HCT116 (cell line): ENCODE results near the gene SLC30A4. TPM values are rescaled to one million over a fixed set of nuclear protein-coding genes. Genes with fewer than 3 reads are reported as not detected.

ENCODE experiments used
- ATAC-seq: fragments of 200-7000 bp; cut with Tn5 transposase; 2 replicates; pipeline ENCODE4 v1.9.1; 2020; ENCODE audit warnings: mild to moderate bottlenecking, moderate library complexity
- BruUV-seq: library from RNA; stranded (reverse); fragments of 400-500 nt; replicated peaks from 2 replicates; lab custom pipeline; 2021; lab: Mats Ljungman, UMichigan
- CTCF ChIA-PET: fragments of 300-600 bp; sonication (Branson Sonifier 250); formaldehyde crosslinking; loops from one replicate; lab custom pipeline; 2021; ENCODE audit warnings: antibody characterized with exemption; lab: Charles Lee
- POLR2A ChIA-PET: fragments of 300-600, 350-600 bp; sonication (Branson Sonifier 250); formaldehyde crosslinking; loops from one replicate; lab custom pipeline; 2021; ENCODE audit warnings: antibody characterized with exemption; lab: Charles Lee
- RAD21 ChIA-PET, 2 experiments: fragments of 300-600 bp; sonication (Branson Sonifier 250); formaldehyde crosslinking; loops; one replicate each; lab custom pipeline; 2023; ENCODE audit warnings: low total read pairs in 2 of 2; ENCODE audit not compliant: uncharacterized antibody in 2 of 2, unreplicated experiment in 2 of 2, low non-redundant PET in 1 of 2; lab: Charles Lee
- DNase-seq: peaks from one replicate; pipeline ENCODE4 v3.0.0-alpha.2; 2010; ENCODE audit warnings: low read depth, low spot score
- H2AFZ ChIP-seq: fragments of 200-600 bp; shearing (Covaris generic), sonication (generic); 2 replicates; pipeline ENCODE4 v1.6.1; 2017; ENCODE audit warnings: low read depth, mixed run types, mixed read lengths, antibody characterized with exemption, low read length; ENCODE audit not compliant: poor library complexity, severe bottlenecking
- H3K27ac ChIP-seq: 2 replicates; pipeline ENCODE4 v1.5.1; 2012; ENCODE audit warnings: low read depth, low read length
- H3K27me3 ChIP-seq: fragments of 200-600 bp; sonication (generic); 2 replicates; pipeline ENCODE4 v1.6.1; 2016; ENCODE audit warnings: mixed run types, low read length, mixed read lengths; ENCODE audit not compliant: insufficient read depth
- H3K36me3 ChIP-seq, 2 experiments: fragments of 200-500 bp in 1 of 2; fragments of 200-600 bp in 1 of 2; sonication (Bioruptor generic) in 1 of 2; sonication (generic) in 1 of 2; 2 replicates each; pipeline versions ENCODE4 v1.5.1 to v1.6.1; 2014 to 2016; ENCODE audit warnings: low read length in 2 of 2, inconsistent platforms in 1 of 2, mixed read lengths in 1 of 2, mixed run types in 1 of 2; ENCODE audit not compliant: insufficient read depth in 2 of 2, control insufficient read depth in 1 of 2
- H3K4me1 ChIP-seq, 2 experiments: fragments of 200-600 bp in 1 of 2; sonication (generic) in 1 of 2; 2 replicates each; pipeline versions ENCODE4 v1.5.1 to v1.6.1; 2012 to 2017; ENCODE audit warnings: low read length in 2 of 2, inconsistent platforms in 1 of 2, mild to moderate bottlenecking in 1 of 2, mixed read lengths in 1 of 2, mixed run types in 1 of 2, moderate library complexity in 1 of 2; ENCODE audit not compliant: insufficient read depth in 2 of 2, control insufficient read depth in 1 of 2
- H3K4me2 ChIP-seq: fragments of 200-600 bp; sonication (generic); 2 replicates; pipeline ENCODE4 v1.6.1; 2017; ENCODE audit warnings: mixed run types, low read length, mixed read lengths
- H3K4me3 ChIP-seq, 2 experiments: fragments of 200-600 bp in 1 of 2; sonication (generic) in 1 of 2; replicated peaks in 1 of 2; 2 replicates each; pipeline ENCODE4 v1.5.1; 2011 to 2016; ENCODE audit warnings: low read length in 2 of 2, control low read depth in 1 of 2, low read depth in 1 of 2, mild to moderate bottlenecking in 1 of 2, mixed read lengths in 1 of 2, mixed run types in 1 of 2
- H3K79me2 ChIP-seq: fragments of 200-600 bp; sonication (generic); 2 replicates; pipeline ENCODE4 v1.6.1; 2017; ENCODE audit warnings: mild to moderate bottlenecking, mixed run types, low read length, moderate library complexity, mixed read lengths; ENCODE audit not compliant: insufficient read depth
- H3K9ac ChIP-seq: fragments of 200-600 bp; sonication (generic); 2 replicates; pipeline ENCODE4 v1.6.1; 2016; ENCODE audit warnings: low read length, mixed read lengths
- H3K9me2 ChIP-seq: fragments of 200-600 bp; sonication (generic), shearing (Covaris generic); 2 replicates; pipeline ENCODE4 v1.6.1; 2017; ENCODE audit warnings: mixed run types, mild to moderate bottlenecking, moderate library complexity; ENCODE audit not compliant: insufficient read depth
- H3K9me3 ChIP-seq, 2 experiments: fragments of 200-500 bp in 1 of 2; fragments of 200-600 bp in 1 of 2; sonication (Bioruptor generic) in 1 of 2; sonication (generic) in 1 of 2; 2 replicates each; pipeline ENCODE4 v1.6.1; 2014 to 2017; ENCODE audit warnings: low read length in 2 of 2, mixed read lengths in 2 of 2, inconsistent platforms in 1 of 2, low read depth in 1 of 2, mild to moderate bottlenecking in 1 of 2, mixed run types in 1 of 2, moderate library complexity in 1 of 2; ENCODE audit not compliant: control insufficient read depth in 1 of 2, insufficient read depth in 1 of 2
- H4K20me1 ChIP-seq: fragments of 200-600 bp; sonication (generic), shearing (Covaris generic); 2 replicates; pipeline ENCODE4 v1.6.1; 2017; ENCODE audit warnings: mixed run types, mild to moderate bottlenecking, moderate library complexity; ENCODE audit not compliant: insufficient read depth
- EZH2 ChIP-seq: fragments of 200-600 bp; sonication (generic); IDR thresholded peaks from 2 replicates; pipeline ENCODE4 v1.6.1; 2017; ENCODE audit warnings: antibody characterized with exemption, mixed run types
- POLR2AphosphoS5 ChIP-seq: IDR thresholded peaks from 2 replicates; pipeline ENCODE4 v1.6.1; 2011; ENCODE audit warnings: mild to moderate bottlenecking, low read depth, low read length, moderate library complexity
- SP1 ChIP-seq: IDR thresholded peaks from 2 replicates; pipeline ENCODE4 v1.6.1; 2012; ENCODE audit warnings: low read depth
- TCF7L2 ChIP-seq: IDR thresholded peaks from 2 replicates; pipeline ENCODE4 v1.7.0; 2011; ENCODE audit warnings: borderline replicate concordance, inconsistent platforms; ENCODE audit not compliant: insufficient read depth, insufficient read length; ENCODE audit errors: extremely low read depth
- ZFX ChIP-seq: fragments of 450-650 bp; IDR thresholded peaks from 2 replicates; pipeline ENCODE4 v1.6.1; 2017
- intact Hi-C: fragments of 100-400 bp; cut with micrococcal nuclease; formaldehyde crosslinking; loops from 2 replicates; pipeline ENCODE4 v1.10.0; 2022
- total RNA-seq: library from RNA; stranded (reverse); gene quantifications from one replicate; pipeline ENCODE4 v1.2.1, GENCODE V29; 2021; ENCODE audit not compliant: unreplicated experiment

The SLC30A4 gene
- total RNA-seq, 1 experiment from 2014 or later = 2.7 TPM

GRCh38 chr15:45456212-45457106, 66.1 kb downstream of the SLC30A4 start (continued):
- TF ChIP-seq POLR2AphosphoS5 (0 out of 2 replicates have a peak, but pooled peaks have one; percentile 19), ZFX (no peak), SP1 (peak; percentile 79)

- BruUV-seq = no TSS peak
- peak overlapping the region; percentile 50 for H3K9ac ChIP-seq
- no peaks in the 10 kb centered on the region for H3K9me2 ChIP-seq
- no peaks in the 10 kb centered on the region; a peak in 1 of 4 replicates for H3K9me3 ChIP-seq
- no peaks in the 10 kb centered on the region for H3K36me3 ChIP-seq
- peak overlapping the region; percentile 80 for H3K4me2 ChIP-seq
- H4K20me1 ChIP-seq = no peaks in the 10 kb centered on the region
- DNase-seq (peak; percentile 73), ATAC-seq (peak; percentile 68)
- POLR2A ChIA-PET = no interaction called here
- RAD21 ChIA-PET = interaction anchor here in 1 of 2 experiments (0.6 kb wide), 1 partner anchor 160 kb away, joined by 3 read pairs; no protein-coding TSS in a partner anchor
- no peaks in the 10 kb centered on the region for H3K27me3 ChIP-seq
- no peak for TF ChIP-seq EZH2
- TF ChIP-seq SP1 = 0 out of 2 replicates have a peak, but pooled peaks have one; percentile 16
- peak; percentile 28 for TF ChIP-seq TCF7L2
- intact Hi-C loops = loop anchor here (2.0 kb wide), 1 partner anchor 52 kb away; a partner anchor contains a TSS
- peaks cover 28 to 50% of the 10 kb centered on the region in 2 experiments for H3K4me1 ChIP-seq
- H3K4me3 ChIP-seq = peak overlapping the region; percentile 13 to 33
- H3K27ac ChIP-seq = peak overlapping the region; percentile 7; the same call in 1 of the 2 replicates
- CTCF ChIA-PET = interaction anchor here (0.9 to 1.5 kb wide), 4 partner anchors 26 to 337 kb away, joined by 3 to 5 read pairs (median 4); no protein-coding TSS in a partner anchor
- peak overlapping the region; percentile 74 for H2AFZ ChIP-seq
- H3K79me2 ChIP-seq = no peaks in the 10 kb centered on the region
Measured at GRCh38 chr15:45454814-45455213, 67.7 kb downstream of the SLC30A4 start.
